Prostate gland (tissue), 2 donors: Measurements from ENCODE around the gene SBNO2.

Experiments
- POLR2AphosphoS5 ChIP-seq: sonication (generic); formaldehyde crosslinking; IDR thresholded peaks from one replicate; pipeline ENCODE4 v1.6.1; 2017; ENCODE audit warnings: antibody characterized with exemption
- TF ChIP-seq, protein P1 (sequence below), 4 experiments: fragments of 200-600 bp in 2 of 4; fragments of 450-650 bp in 2 of 4; sonication (generic) in 2 of 4; IDR thresholded peaks; 1 replicate in 3 of 4; 2 replicates in 1 of 4; pipeline ENCODE4 v1.5.1; 2016 to 2019; ENCODE audit warnings: antibody characterized with exemption in 4 of 4, mild to moderate bottlenecking in 2 of 4, moderate library complexity in 2 of 4

DNA sequence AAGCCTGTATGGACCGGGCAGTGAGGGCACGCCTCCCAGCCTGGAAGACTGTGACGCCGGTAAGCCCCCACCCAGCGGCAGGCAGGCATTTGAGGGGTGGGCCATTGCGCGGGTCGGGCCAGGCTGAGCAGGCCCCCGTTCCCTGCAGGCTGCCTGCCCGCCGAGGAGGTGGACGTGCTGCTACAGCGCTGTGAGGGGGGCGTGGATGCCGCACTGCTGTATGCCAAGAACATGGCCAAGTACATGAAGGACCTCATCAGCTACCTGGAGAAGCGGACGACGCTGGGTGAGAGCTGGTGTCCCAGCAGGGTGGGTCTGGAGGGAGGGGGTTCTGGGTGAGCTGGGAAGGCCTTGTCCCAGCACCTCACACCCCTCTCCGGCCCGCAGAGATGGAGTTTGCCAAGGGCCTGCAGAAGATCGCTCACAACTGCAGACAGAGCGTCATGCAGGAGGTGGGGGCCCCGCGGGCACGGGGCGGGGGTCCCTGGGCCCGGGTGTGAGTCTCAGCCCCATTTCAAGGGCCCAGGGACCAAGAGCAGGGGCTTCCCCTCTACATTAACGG, 100.0 kb downstream of the SBNO2 start:
- no peak for TF ChIP-seq POLR2AphosphoS5
- TF ChIP-seq, protein P1, sequence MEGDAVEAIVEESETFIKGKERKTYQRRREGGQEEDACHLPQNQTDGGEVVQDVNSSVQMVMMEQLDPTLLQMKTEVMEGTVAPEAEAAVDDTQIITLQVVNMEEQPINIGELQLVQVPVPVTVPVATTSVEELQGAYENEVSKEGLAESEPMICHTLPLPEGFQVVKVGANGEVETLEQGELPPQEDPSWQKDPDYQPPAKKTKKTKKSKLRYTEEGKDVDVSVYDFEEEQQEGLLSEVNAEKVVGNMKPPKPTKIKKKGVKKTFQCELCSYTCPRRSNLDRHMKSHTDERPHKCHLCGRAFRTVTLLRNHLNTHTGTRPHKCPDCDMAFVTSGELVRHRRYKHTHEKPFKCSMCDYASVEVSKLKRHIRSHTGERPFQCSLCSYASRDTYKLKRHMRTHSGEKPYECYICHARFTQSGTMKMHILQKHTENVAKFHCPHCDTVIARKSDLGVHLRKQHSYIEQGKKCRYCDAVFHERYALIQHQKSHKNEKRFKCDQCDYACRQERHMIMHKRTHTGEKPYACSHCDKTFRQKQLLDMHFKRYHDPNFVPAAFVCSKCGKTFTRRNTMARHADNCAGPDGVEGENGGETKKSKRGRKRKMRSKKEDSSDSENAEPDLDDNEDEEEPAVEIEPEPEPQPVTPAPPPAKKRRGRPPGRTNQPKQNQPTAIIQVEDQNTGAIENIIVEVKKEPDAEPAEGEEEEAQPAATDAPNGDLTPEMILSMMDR (IDR thresholded peaks at IDR 0.05), result no peak
